ENCODE data around the gene CDX1.

CDX1 gene

GRCh38 chr5:150152636-150153462 lies 13.7 kb upstream of the CDX1 start:
- TF ChIP-seq CTCF (IDR thresholded peaks at IDR 0.05; ENCODE audit: low read depth, low read length) = no peak
- Histone ChIP-seq H3K4me1 (peaks cover 29% of the 10 kb centered on the region), H3K4me3 (ENCODE audit: low read depth, low read length) (peak overlapping the region; percentile 85), H3K9me3 (no peaks in the 10 kb centered on the region), H3K27me3 (no peaks in the 10 kb centered on the region), H3K36me3 (peaks cover 5% of the 10 kb centered on the region; the same call in 1 of the 2 replicates)
- peak; percentile 70 for DNase-seq

- Histone ChIP-seq H3K9me3 (no peaks in the 10 kb centered on the region), H3K4me1 (peaks cover 34% of the 10 kb centered on the region), H3K27me3 (no peaks in the 10 kb centered on the region), H3K36me3 (peaks cover 5% of the 10 kb centered on the region; the same call in 1 of the 2 replicates), H3K4me3 (ENCODE audit: low read depth, low read length) (peak overlapping the region; percentile 85)
- no peak for TF ChIP-seq CTCF (IDR thresholded peaks at IDR 0.05; ENCODE audit: low read depth, low read length)
- DNase-seq = no peak
Measured at GRCh38 chr5:150153483-150153882, 13.1 kb upstream of the CDX1 start.

GRCh38 chr5:150153957-150154617 lies 12.5 kb upstream of the CDX1 start:
- peaks cover 37% of the 10 kb centered on the region for H3K4me1 ChIP-seq
- no peak; the same call in 1 of the 2 replicates for TF ChIP-seq CTCF (IDR thresholded peaks at IDR 0.05; ENCODE audit: low read depth, low read length)
- H3K4me3 ChIP-seq (ENCODE audit: low read depth, low read length) = peak overlapping the region; percentile 85
- no peaks in the 10 kb centered on the region for H3K9me3 ChIP-seq
- peak; percentile 64 for DNase-seq
- H3K36me3 ChIP-seq = peaks cover 5% of the 10 kb centered on the region; the same call in 1 of the 2 replicates
- H3K27me3 ChIP-seq = no peaks in the 10 kb centered on the region

GRCh38 chr5:150154618-150155128 lies 11.9 kb upstream of the CDX1 start:
- TF ChIP-seq CTCF (IDR thresholded peaks at IDR 0.05; ENCODE audit: low read depth, low read length) = peak; percentile 25; the same call in 1 of the 2 replicates
- peaks cover 5% of the 10 kb centered on the region; the same call in 1 of the 2 replicates for H3K36me3 ChIP-seq
- no peak for DNase-seq
- no peaks in the 10 kb centered on the region for H3K27me3 ChIP-seq
- H3K9me3 ChIP-seq = no peaks in the 10 kb centered on the region
- H3K4me3 ChIP-seq (ENCODE audit: low read depth, low read length) = peak overlapping the region; percentile 85
- H3K4me1 ChIP-seq = peaks cover 40% of the 10 kb centered on the region

GRCh38 chr5:150155258-150156026 lies 11.1 kb upstream of the CDX1 start, which contains the start of gene PDGFRB:
Gene PDGFRB (minus strand): TSS chr5:150155845. CDS start chr5:150137047, 18,798 bp downstream.
- H3K36me3 ChIP-seq = peaks cover 5% of the 10 kb centered on the region; the same call in 1 of the 2 replicates
- H3K4me1 ChIP-seq = peaks cover 48% of the 10 kb centered on the region
- peak; percentile 95 for DNase-seq
- no peaks in the 10 kb centered on the region for H3K27me3 ChIP-seq
- TF ChIP-seq CTCF (IDR thresholded peaks at IDR 0.05; ENCODE audit: low read depth, low read length) = no peak
- H3K9me3 ChIP-seq = no peaks in the 10 kb centered on the region
- H3K4me3 ChIP-seq (ENCODE audit: low read depth, low read length) = peak within 1 kb of the TSS; percentile 85
